GM12878 (cell line): ENCODE results near the gene TCF12. TPM values are rescaled to one million over a fixed set of nuclear protein-coding genes. Genes with fewer than 3 reads are reported as not detected.

Experiments used
- ATAC-seq: fragments of 200-7000 bp; cut with Tn5 transposase; 3 replicates; pipeline ENCODE4 v1.9.1; 2020; ENCODE audit warnings: mild to moderate bottlenecking, moderate library complexity
- BruUV-seq: library from RNA; stranded (reverse); fragments of 400-500 nt; replicated peaks from 2 replicates; lab custom pipeline; 2021; lab: Mats Ljungman, UMichigan
- CTCF ChIA-PET: fragments of 300-600 bp; sonication (Branson Sonifier 250); formaldehyde crosslinking; extraction: SDS; loops from one replicate; lab custom pipeline; 2021; ENCODE audit warnings: inconsistent platforms; lab: Yijun Ruan, JAX
- POLR2A ChIA-PET: fragments of 350-600 bp; formaldehyde crosslinking; extraction: SDS; loops from one replicate; lab custom pipeline; 2021; ENCODE audit warnings: inconsistent platforms; lab: Charles Lee
- RAD21 ChIA-PET: fragments of 300-600 bp; sonication (Branson Sonifier 250); formaldehyde crosslinking; loops from one replicate; lab custom pipeline; 2023; ENCODE audit warnings: antibody characterized with exemption; ENCODE audit not compliant: unreplicated experiment; lab: Charles Lee
- SMC1A ChIA-PET: fragments of 300-600 bp; sonication (Branson Sonifier 250); formaldehyde crosslinking; loops from one replicate; lab custom pipeline; 2023; ENCODE audit not compliant: unreplicated experiment, uncharacterized antibody; lab: Charles Lee
- DNase-seq: peaks from one replicate; pipeline ENCODE4 v3.0.0-alpha.2; 2011; ENCODE audit warnings: low read depth, low spot score
- FAIRE-seq: peaks from 3 replicates; lab custom pipeline; 2011; peaks lifted over from hg19 to GRCh38; lab: Jason Lieb, UNC
- H2AFZ ChIP-seq: 2 replicates; pipeline ENCODE4 v1.6.0; 2011; ENCODE audit warnings: low read depth, low read length, control low read depth; ENCODE audit not compliant: control insufficient read depth
- H3K27ac ChIP-seq: 2 replicates; pipeline ENCODE4 v1.5.1; 2011; ENCODE audit warnings: control low read depth; ENCODE audit not compliant: control insufficient read depth, insufficient read depth
- H3K27me3 ChIP-seq, 2 experiments: replicated peaks in 1 of 2; 2 replicates each; pipeline versions ENCODE4 v1.6.0 to v1.6.1; 2011; ENCODE audit warnings: low read length in 1 of 2; ENCODE audit not compliant: control insufficient read depth in 2 of 2, insufficient read depth in 2 of 2
- H3K36me3 ChIP-seq, 2 experiments: 2 replicates each; pipeline ENCODE4 v1.5.1; 2011; ENCODE audit warnings: low read length in 1 of 2; ENCODE audit not compliant: control insufficient read depth in 2 of 2, insufficient read depth in 2 of 2
- H3K4me1 ChIP-seq: 2 replicates; pipeline ENCODE4 v1.6.1; 2011; ENCODE audit warnings: mild to moderate bottlenecking, low read length, moderate library complexity, mixed read lengths; ENCODE audit not compliant: control insufficient read depth, insufficient read depth
- H3K4me2 ChIP-seq: 2 replicates; pipeline ENCODE4 v1.6.0; 2011; ENCODE audit warnings: control low read depth; ENCODE audit not compliant: control insufficient read depth, insufficient read depth
- H3K4me3 ChIP-seq: fragments of 200-600 bp; sonication (generic); 2 replicates; pipeline ENCODE4 v1.5.1; 2016
- H3K79me2 ChIP-seq: 2 replicates; pipeline ENCODE4 v1.6.0; 2011; ENCODE audit warnings: low read length; ENCODE audit not compliant: control insufficient read depth, insufficient read depth
- H3K9ac ChIP-seq: 2 replicates; pipeline ENCODE4 v1.8.0; 2011; ENCODE audit warnings: low read length, control low read depth, mixed read lengths; ENCODE audit not compliant: control insufficient read depth, insufficient read depth
- H3K9me3 ChIP-seq: replicated peaks from 3 replicates; pipeline ENCODE4 v1.5.1; 2011; ENCODE audit warnings: mild to moderate bottlenecking, low read length; ENCODE audit not compliant: control insufficient read depth, insufficient read depth
- H4K20me1 ChIP-seq: 2 replicates; pipeline ENCODE4 v1.6.0; 2011; ENCODE audit not compliant: control insufficient read depth, insufficient read depth
- BACH1 ChIP-seq: fragments of 450-650 bp; IDR thresholded peaks from 2 replicates; pipeline ENCODE4 v1.6.1; 2017; ENCODE audit warnings: mild to moderate bottlenecking, borderline replicate concordance
- EGR1 ChIP-seq, 2 experiments: IDR thresholded peaks; 1 replicate in 1 of 2; 2 replicates in 1 of 2; pipeline ENCODE4 v1.6.1; 2011 to 2012; ENCODE audit warnings: low read depth in 2 of 2, low read length in 2 of 2, borderline replicate concordance in 1 of 2, mild to moderate bottlenecking in 1 of 2, moderate library complexity in 1 of 2
- HDAC6 ChIP-seq: fragments of 200-600 bp; sonication (generic); IDR thresholded peaks from one replicate; pipeline ENCODE4 v1.8.0; 2017; ENCODE audit warnings: antibody characterized with exemption; ENCODE audit not compliant: unreplicated experiment
- MEF2A ChIP-seq: IDR thresholded peaks from 2 replicates; pipeline ENCODE4 v1.6.1; 2011; ENCODE audit warnings: low read depth, mild to moderate bottlenecking, low read length, moderate library complexity; ENCODE audit not compliant: insufficient read depth
- MTA3 ChIP-seq: IDR thresholded peaks from 2 replicates; pipeline ENCODE4 v1.6.1; 2012; ENCODE audit warnings: low read length, inconsistent platforms, borderline replicate concordance
- NR2C1 ChIP-seq: fragments of 450-650 bp; IDR thresholded peaks from 2 replicates; pipeline ENCODE4 v1.6.1; 2017; ENCODE audit warnings: antibody characterized with exemption, mild to moderate bottlenecking, moderate library complexity
- POLR2AphosphoS5 ChIP-seq: IDR thresholded peaks from 2 replicates; pipeline ENCODE4 v1.6.1; 2011; ENCODE audit warnings: mild to moderate bottlenecking, low read length, inconsistent platforms
- RCOR1 ChIP-seq: conservative IDR thresholded peaks from 2 replicates; pipeline ENCODE4 v1.6.1; 2012; ENCODE audit warnings: low read depth, low read length, improper control_type of control experiment
- SMAD5 ChIP-seq: IDR thresholded peaks from 2 replicates; pipeline ENCODE4 v1.6.1; 2016; ENCODE audit warnings: antibody characterized with exemption, low read depth
- SRF ChIP-seq, 2 experiments: IDR thresholded peaks; 2 replicates each; pipeline ENCODE4 v1.6.1; 2011; ENCODE audit warnings: low read depth in 2 of 2, low read length in 2 of 2, mild to moderate bottlenecking in 1 of 2, moderate library complexity in 1 of 2
- YBX1 ChIP-seq: fragments of 450-650 bp; IDR thresholded peaks from 2 replicates; pipeline ENCODE4 v1.6.1; 2016; ENCODE audit warnings: antibody characterized with exemption
- ZZZ3 ChIP-seq: IDR thresholded peaks from 2 replicates; pipeline ENCODE4 v1.6.1; 2011; ENCODE audit warnings: low read depth; ENCODE audit not compliant: control insufficient read depth, insufficient read length
- WGBS: methylation state at CpG from one replicate; pipeline ENCODE4 v1.1.6; 2016; ENCODE audit warnings: low lambda C conversion rate; ENCODE audit not compliant: insufficient replicate concordance, insufficient coverage; ENCODE audit errors: missing lambda C conversion rate; 5-methylcytosine and 5-hydroxymethylcytosine counted together
- in situ Hi-C: fragments of 300-500 bp; cut with MboI; formaldehyde crosslinking; loops from 9 replicates; pipeline ENCODE4 v1.14.3; 2018; ENCODE audit warnings: mixed read lengths
- intact Hi-C: fragments of 100-400 bp; cut with micrococcal nuclease; formaldehyde crosslinking; loops from one replicate; pipeline ENCODE4 v1.14.2; 2022; ENCODE audit not compliant: unreplicated experiment
- polyA plus RNA-seq, 11 experiments: library from polyadenylated mRNA; depleted of rRNA in 4 of 11; unstranded in 6 of 11; stranded (reverse) in 5 of 11; fragments of >200 nt; fragmentation: Nextera tagmentation in 4 of 11; fragmentation: Illumina TruSeq in 1 of 11; extraction: Ambion mirVana in 4 of 11; extraction: Trizol in 1 of 11; gene quantifications; 1 replicate in 1 of 11; 2 replicates in 10 of 11; pipeline versions ENCODE4 v1.2.1 to v1.2.3, GENCODE V29; 2011 to 2016; ENCODE audit warnings: inconsistent platforms in 2 of 11, missing spikeins in 2 of 11, low read depth in 1 of 11
- total RNA-seq, 4 experiments: library from RNA; depleted of rRNA in 3 of 4; stranded (reverse); fragments of >200 nt in 3 of 4; fragmentation: Illumina TruSeq in 1 of 4; extraction: Trizol in 1 of 4; gene quantifications; 2 replicates each; pipeline versions ENCODE4 v1.2.1 to v1.2.3, GENCODE V29; 2013 to 2021
- TF ChIP-seq, protein P1 (sequence below), 3 experiments: IDR thresholded peaks in 2 of 3; conservative IDR thresholded peaks in 1 of 3; 2 replicates each; pipeline ENCODE4 v1.5.1; 2011; ENCODE audit warnings: low read depth in 3 of 3, low read length in 3 of 3, mild to moderate bottlenecking in 3 of 3, control low read depth in 2 of 3, moderate library complexity in 2 of 3, inconsistent platforms in 1 of 3, mixed read lengths in 1 of 3; ENCODE audit not compliant: control insufficient read depth in 2 of 3, insufficient read depth in 1 of 3; ENCODE audit errors: extremely low read depth in 1 of 3
- TF ChIP-seq, protein P2 (sequence below): fragments of 450-650 bp; IDR thresholded peaks from 2 replicates; pipeline ENCODE4 v1.6.1; 2017; ENCODE audit warnings: low read depth, mild to moderate bottlenecking, moderate library complexity
- TF ChIP-seq, protein P3 (sequence below): IDR thresholded peaks from 2 replicates; pipeline ENCODE4 v1.6.1; 2012; ENCODE audit warnings: low read depth, low read length, improper control_type of control experiment

Gene TCF12
- total and polyA plus RNA-seq, 10 of the 15 experiments (the other 5 are each of a cell fraction or from before 2014, with no cell fraction given): 8.2 to 70.9 (median 49.5) TPM

DNA sequence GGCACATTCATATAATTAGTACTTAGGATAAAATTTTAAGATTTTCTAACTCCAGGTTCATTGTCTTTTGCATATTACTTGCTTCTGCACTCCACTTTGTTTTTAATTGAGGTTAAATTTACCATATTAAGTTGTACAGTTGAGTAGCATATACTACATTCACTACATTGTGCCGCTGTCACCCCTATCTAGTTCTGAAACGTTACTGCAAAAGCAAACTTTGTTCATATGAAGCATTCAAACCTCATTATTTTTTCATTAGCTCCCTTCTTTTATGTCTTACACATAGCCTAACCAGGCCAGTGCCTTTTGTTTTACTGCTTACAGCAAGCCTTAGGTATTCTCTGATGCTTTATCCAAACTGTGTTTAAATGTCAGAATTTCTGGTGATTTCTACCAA is 274.7 kb downstream of the TCF12 start:
- Histone ChIP-seq H4K20me1 (no peaks in the 10 kb centered on the region), H3K4me1 (peaks cover 12% of the 10 kb centered on the region; the same call in 1 of the 2 replicates), H3K79me2 (no peaks in the 10 kb centered on the region), H3K9ac (no peak overlapping the region), H3K36me3 (peaks cover 0 to 11% of the 10 kb centered on the region in 2 experiments; a peak in 2 of 4 replicates), H3K4me3 (no peak overlapping the region), H3K27ac (no peak overlapping the region), H3K9me3 (no peaks in the 10 kb centered on the region), H3K27me3 (no peaks in the 10 kb centered on the region), H3K4me2 (no peak overlapping the region)
- in situ Hi-C loops: no loop called here
- whole genome bisulfite sequencing: 71% methylated on average over 2 of the region's 2 CpGs
- no peak for DNase-seq
- FAIRE-seq: no peak
- ChIA-PET CTCF (interaction anchor here (1.3 kb wide), 1 partner anchor 11 kb away, joined by 4 read pairs; no protein-coding TSS in a partner anchor), POLR2A (no interaction called here)
- no peak for TF ChIP-seq YBX1
- TF ChIP-seq BACH1: no peak
- no peak for TF ChIP-seq MEF2A
- no peak for TF ChIP-seq SRF (IDR thresholded peaks at IDR 0.05; ENCODE audit: low read depth in 2 of 2, low read length in 2 of 2)
- TF ChIP-seq MTA3: no peak
- TF ChIP-seq, protein P1, sequence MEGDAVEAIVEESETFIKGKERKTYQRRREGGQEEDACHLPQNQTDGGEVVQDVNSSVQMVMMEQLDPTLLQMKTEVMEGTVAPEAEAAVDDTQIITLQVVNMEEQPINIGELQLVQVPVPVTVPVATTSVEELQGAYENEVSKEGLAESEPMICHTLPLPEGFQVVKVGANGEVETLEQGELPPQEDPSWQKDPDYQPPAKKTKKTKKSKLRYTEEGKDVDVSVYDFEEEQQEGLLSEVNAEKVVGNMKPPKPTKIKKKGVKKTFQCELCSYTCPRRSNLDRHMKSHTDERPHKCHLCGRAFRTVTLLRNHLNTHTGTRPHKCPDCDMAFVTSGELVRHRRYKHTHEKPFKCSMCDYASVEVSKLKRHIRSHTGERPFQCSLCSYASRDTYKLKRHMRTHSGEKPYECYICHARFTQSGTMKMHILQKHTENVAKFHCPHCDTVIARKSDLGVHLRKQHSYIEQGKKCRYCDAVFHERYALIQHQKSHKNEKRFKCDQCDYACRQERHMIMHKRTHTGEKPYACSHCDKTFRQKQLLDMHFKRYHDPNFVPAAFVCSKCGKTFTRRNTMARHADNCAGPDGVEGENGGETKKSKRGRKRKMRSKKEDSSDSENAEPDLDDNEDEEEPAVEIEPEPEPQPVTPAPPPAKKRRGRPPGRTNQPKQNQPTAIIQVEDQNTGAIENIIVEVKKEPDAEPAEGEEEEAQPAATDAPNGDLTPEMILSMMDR (IDR thresholded peaks at IDR 0.05 in 2 of 3, conservative IDR thresholded peaks at IDR 0.05 in 1 of 3; ENCODE audit: control insufficient read depth in 2 of 3, extremely low read depth in 1 of 3, insufficient read depth in 1 of 3, low read depth in 3 of 3, low read length in 3 of 3): no peak
- TF ChIP-seq POLR2AphosphoS5: no peak
- no peak for TF ChIP-seq RCOR1
- TF ChIP-seq, protein P2, sequence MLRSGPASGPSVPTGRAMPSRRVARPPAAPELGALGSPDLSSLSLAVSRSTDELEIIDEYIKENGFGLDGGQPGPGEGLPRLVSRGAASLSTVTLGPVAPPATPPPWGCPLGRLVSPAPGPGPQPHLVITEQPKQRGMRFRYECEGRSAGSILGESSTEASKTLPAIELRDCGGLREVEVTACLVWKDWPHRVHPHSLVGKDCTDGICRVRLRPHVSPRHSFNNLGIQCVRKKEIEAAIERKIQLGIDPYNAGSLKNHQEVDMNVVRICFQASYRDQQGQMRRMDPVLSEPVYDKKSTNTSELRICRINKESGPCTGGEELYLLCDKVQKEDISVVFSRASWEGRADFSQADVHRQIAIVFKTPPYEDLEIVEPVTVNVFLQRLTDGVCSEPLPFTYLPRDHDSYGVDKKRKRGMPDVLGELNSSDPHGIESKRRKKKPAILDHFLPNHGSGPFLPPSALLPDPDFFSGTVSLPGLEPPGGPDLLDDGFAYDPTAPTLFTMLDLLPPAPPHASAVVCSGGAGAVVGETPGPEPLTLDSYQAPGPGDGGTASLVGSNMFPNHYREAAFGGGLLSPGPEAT: no peak
- no peak for TF ChIP-seq HDAC6
- TF ChIP-seq ZZZ3: no peak
- no peak for TF ChIP-seq EGR1 (IDR thresholded peaks at IDR 0.05; ENCODE audit: borderline replicate concordance in 1 of 2, low read depth in 2 of 2, low read length in 2 of 2)
- TF ChIP-seq NR2C1: no peak
- TF ChIP-seq SMAD5: no peak
- TF ChIP-seq, protein P3, sequence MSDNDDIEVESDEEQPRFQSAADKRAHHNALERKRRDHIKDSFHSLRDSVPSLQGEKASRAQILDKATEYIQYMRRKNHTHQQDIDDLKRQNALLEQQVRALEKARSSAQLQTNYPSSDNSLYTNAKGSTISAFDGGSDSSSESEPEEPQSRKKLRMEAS: no peak
- TF ChIP-seq, all 136 proteins: peak for 0
- no TSS peak for BruUV-seq
- ATAC-seq: no peak
- H2AFZ ChIP-seq: no peak overlapping the region
- SMC1A ChIA-PET: interaction anchor here (1.3 kb wide), 1 partner anchor 8 kb away, joined by 4 read pairs; no protein-coding TSS in a partner anchor
- RAD21 ChIA-PET: no interaction called here
- intact Hi-C loops: no loop called here
